GM23338 (cell line): Measurements from ENCODE around the gene TBP. TPM values are rescaled to one million over a fixed set of nuclear protein-coding genes. Genes with fewer than 3 reads are reported as not detected.

Experiments
- ATAC-seq: fragments of 200-7000 bp; cut with Tn5 transposase; 3 replicates; pipeline ENCODE4 v1.9.1; 2020
- DNase-seq: peaks from one replicate; pipeline ENCODE4 v3.0.0-alpha.2; 2015; ENCODE audit warnings: low spot score
- H2AFZ ChIP-seq: fragments of 200-600 bp; sonication (generic); 2 replicates; pipeline ENCODE4 v1.8.0; 2016; ENCODE audit warnings: antibody characterized with exemption, mild to moderate bottlenecking, moderate library complexity
- H3F3A ChIP-seq: fragments of 200-600 bp; sonication (generic); replicated peaks from 2 replicates; pipeline ENCODE4 v1.8.0; 2017; ENCODE audit warnings: antibody characterized with exemption, mixed run types, low read depth
- H3K27ac ChIP-seq: fragments of 200-600 bp; sonication (generic); 2 replicates; pipeline ENCODE4 v1.6.1; 2016; ENCODE audit warnings: low read depth
- H3K27me3 ChIP-seq: fragments of 200-600 bp; sonication (generic); 2 replicates; pipeline ENCODE4 v1.8.0; 2016; ENCODE audit warnings: mild to moderate bottlenecking, mixed run types, moderate library complexity; ENCODE audit not compliant: insufficient read depth
- H3K36me3 ChIP-seq: fragments of 200-600 bp; sonication (generic); 2 replicates; pipeline ENCODE4 v1.8.0; 2016; ENCODE audit warnings: mild to moderate bottlenecking; ENCODE audit not compliant: insufficient read depth
- H3K4me1 ChIP-seq: fragments of 200-600 bp; sonication (generic); 2 replicates; pipeline ENCODE4 v1.8.0; 2016; ENCODE audit warnings: mild to moderate bottlenecking, moderate library complexity; ENCODE audit not compliant: insufficient read depth
- H3K4me2 ChIP-seq: fragments of 200-600 bp; sonication (generic); 2 replicates; pipeline ENCODE4 v1.7.1; 2017; ENCODE audit warnings: mixed run types
- H3K4me3 ChIP-seq: fragments of 200-600 bp; sonication (generic); 2 replicates; pipeline ENCODE4 v1.6.1; 2016; ENCODE audit warnings: mixed run types
- H3K79me2 ChIP-seq: fragments of 200-600 bp; sonication (generic); replicated peaks from 2 replicates; pipeline ENCODE4 v1.8.0; 2017; ENCODE audit warnings: mild to moderate bottlenecking; ENCODE audit not compliant: insufficient read depth
- H3K9me2 ChIP-seq: fragments of 200-600 bp; sonication (generic); 2 replicates; pipeline ENCODE4 v1.8.0; 2017; ENCODE audit not compliant: insufficient read depth
- H4K20me1 ChIP-seq: fragments of 200-600 bp; sonication (generic); replicated peaks from 2 replicates; pipeline ENCODE4 v1.8.0; 2017; ENCODE audit warnings: mild to moderate bottlenecking; ENCODE audit not compliant: insufficient read depth
- H3K27ac Mint-ChIP-seq: 2 replicates; pipeline ENCODE4 v1.8.0; 2020; ENCODE audit warnings: inconsistent platforms, mild to moderate bottlenecking, moderate library complexity, mixed read lengths
- H3K27me3 Mint-ChIP-seq: 3 replicates; pipeline ENCODE4 v1.8.0; 2022; ENCODE audit warnings: low read depth, mild to moderate bottlenecking, moderate library complexity, mixed read lengths, inconsistent platforms; ENCODE audit not compliant: insufficient read depth, poor library complexity
- H3K36me3 Mint-ChIP-seq: 3 replicates; pipeline ENCODE4 v1.8.0; 2021; ENCODE audit warnings: low read depth, mild to moderate bottlenecking, inconsistent platforms, moderate library complexity, mixed read lengths
- H3K4me1 Mint-ChIP-seq: 3 replicates; pipeline ENCODE4 v1.8.0; 2020; ENCODE audit warnings: mild to moderate bottlenecking, inconsistent platforms, mixed read lengths
- H3K4me3 Mint-ChIP-seq: 3 replicates; pipeline ENCODE4 v1.8.0; 2021; ENCODE audit warnings: moderate library complexity, mild to moderate bottlenecking, inconsistent platforms, mixed read lengths
- H3K9me3 Mint-ChIP-seq: 3 replicates; pipeline ENCODE4 v1.8.0; 2020; ENCODE audit warnings: moderate library complexity, mild to moderate bottlenecking, inconsistent platforms, mixed read lengths
- EZH2phosphoT487 ChIP-seq: fragments of 200-600 bp; sonication (generic); IDR thresholded peaks from one replicate; pipeline ENCODE4 v1.8.1; 2018; ENCODE audit warnings: antibody characterized with exemption; ENCODE audit not compliant: unreplicated experiment
- JUNB ChIP-seq: IDR thresholded peaks from one replicate; pipeline ENCODE4 v1.6.1; 2016; ENCODE audit warnings: antibody characterized with exemption; ENCODE audit not compliant: unreplicated experiment
- POLR2AphosphoS5 ChIP-seq: IDR thresholded peaks from 2 replicates; pipeline ENCODE4 v1.6.1; 2016; ENCODE audit warnings: antibody characterized with exemption, low read depth
- ZNF114 ChIP-seq: fragments of 250-450 bp; sonication (Bioruptor Pico); IDR thresholded peaks from 2 replicates; pipeline ENCODE4 v1.5.0; 2020; ENCODE audit warnings: mild to moderate bottlenecking, moderate library complexity
- ZNF331 ChIP-seq: fragments of 250-450 bp; sonication (Bioruptor Pico); IDR thresholded peaks from 2 replicates; pipeline ENCODE4 v1.5.0; 2020; ENCODE audit warnings: low read depth, mild to moderate bottlenecking, moderate library complexity
- polyA plus RNA-seq: library from polyadenylated mRNA; unstranded; fragments of >200 nt; fragmentation: Nextera tagmentation; extraction: Ambion mirVana; gene quantifications from 2 replicates; pipeline ENCODE4 v1.2.1, GENCODE V29; 2016
- total RNA-seq: library from RNA; depleted of rRNA; stranded (reverse); fragments of >200 nt; shearing (Covaris generic); gene quantifications from 2 replicates; pipeline ENCODE4 v1.2.3, GENCODE V29; 2014
- TF ChIP-seq, protein P1 (sequence below): fragments of 250-450 bp; sonication (Bioruptor Pico); IDR thresholded peaks from 2 replicates; pipeline ENCODE4 v1.5.0; 2020; ENCODE audit warnings: mild to moderate bottlenecking, moderate library complexity
- TF ChIP-seq, protein P2 (sequence below): IDR thresholded peaks from one replicate; pipeline ENCODE4 v1.6.1; 2018; ENCODE audit warnings: antibody characterized with exemption; ENCODE audit not compliant: unreplicated experiment

Gene TBP
- total and polyA plus RNA-seq, 2 experiments from 2014 or later, result 30.3 to 36.5 TPM

DNA sequence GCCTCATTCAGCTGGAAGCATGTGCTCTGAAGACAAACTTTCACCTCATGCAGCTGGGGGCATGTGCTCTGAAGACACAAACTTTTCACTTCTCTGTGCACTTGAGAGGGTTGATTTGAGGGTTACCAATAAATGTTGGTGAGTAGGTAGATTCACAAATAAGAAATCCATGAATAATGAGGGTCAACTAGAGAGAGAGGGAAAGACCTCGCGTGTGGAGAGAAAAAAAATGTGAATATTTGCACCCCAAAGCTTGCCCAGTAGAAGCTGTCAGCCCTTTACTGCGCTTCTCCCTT is 44.5 kb upstream of the TBP start (continued):
- TF ChIP-seq, protein P1, sequence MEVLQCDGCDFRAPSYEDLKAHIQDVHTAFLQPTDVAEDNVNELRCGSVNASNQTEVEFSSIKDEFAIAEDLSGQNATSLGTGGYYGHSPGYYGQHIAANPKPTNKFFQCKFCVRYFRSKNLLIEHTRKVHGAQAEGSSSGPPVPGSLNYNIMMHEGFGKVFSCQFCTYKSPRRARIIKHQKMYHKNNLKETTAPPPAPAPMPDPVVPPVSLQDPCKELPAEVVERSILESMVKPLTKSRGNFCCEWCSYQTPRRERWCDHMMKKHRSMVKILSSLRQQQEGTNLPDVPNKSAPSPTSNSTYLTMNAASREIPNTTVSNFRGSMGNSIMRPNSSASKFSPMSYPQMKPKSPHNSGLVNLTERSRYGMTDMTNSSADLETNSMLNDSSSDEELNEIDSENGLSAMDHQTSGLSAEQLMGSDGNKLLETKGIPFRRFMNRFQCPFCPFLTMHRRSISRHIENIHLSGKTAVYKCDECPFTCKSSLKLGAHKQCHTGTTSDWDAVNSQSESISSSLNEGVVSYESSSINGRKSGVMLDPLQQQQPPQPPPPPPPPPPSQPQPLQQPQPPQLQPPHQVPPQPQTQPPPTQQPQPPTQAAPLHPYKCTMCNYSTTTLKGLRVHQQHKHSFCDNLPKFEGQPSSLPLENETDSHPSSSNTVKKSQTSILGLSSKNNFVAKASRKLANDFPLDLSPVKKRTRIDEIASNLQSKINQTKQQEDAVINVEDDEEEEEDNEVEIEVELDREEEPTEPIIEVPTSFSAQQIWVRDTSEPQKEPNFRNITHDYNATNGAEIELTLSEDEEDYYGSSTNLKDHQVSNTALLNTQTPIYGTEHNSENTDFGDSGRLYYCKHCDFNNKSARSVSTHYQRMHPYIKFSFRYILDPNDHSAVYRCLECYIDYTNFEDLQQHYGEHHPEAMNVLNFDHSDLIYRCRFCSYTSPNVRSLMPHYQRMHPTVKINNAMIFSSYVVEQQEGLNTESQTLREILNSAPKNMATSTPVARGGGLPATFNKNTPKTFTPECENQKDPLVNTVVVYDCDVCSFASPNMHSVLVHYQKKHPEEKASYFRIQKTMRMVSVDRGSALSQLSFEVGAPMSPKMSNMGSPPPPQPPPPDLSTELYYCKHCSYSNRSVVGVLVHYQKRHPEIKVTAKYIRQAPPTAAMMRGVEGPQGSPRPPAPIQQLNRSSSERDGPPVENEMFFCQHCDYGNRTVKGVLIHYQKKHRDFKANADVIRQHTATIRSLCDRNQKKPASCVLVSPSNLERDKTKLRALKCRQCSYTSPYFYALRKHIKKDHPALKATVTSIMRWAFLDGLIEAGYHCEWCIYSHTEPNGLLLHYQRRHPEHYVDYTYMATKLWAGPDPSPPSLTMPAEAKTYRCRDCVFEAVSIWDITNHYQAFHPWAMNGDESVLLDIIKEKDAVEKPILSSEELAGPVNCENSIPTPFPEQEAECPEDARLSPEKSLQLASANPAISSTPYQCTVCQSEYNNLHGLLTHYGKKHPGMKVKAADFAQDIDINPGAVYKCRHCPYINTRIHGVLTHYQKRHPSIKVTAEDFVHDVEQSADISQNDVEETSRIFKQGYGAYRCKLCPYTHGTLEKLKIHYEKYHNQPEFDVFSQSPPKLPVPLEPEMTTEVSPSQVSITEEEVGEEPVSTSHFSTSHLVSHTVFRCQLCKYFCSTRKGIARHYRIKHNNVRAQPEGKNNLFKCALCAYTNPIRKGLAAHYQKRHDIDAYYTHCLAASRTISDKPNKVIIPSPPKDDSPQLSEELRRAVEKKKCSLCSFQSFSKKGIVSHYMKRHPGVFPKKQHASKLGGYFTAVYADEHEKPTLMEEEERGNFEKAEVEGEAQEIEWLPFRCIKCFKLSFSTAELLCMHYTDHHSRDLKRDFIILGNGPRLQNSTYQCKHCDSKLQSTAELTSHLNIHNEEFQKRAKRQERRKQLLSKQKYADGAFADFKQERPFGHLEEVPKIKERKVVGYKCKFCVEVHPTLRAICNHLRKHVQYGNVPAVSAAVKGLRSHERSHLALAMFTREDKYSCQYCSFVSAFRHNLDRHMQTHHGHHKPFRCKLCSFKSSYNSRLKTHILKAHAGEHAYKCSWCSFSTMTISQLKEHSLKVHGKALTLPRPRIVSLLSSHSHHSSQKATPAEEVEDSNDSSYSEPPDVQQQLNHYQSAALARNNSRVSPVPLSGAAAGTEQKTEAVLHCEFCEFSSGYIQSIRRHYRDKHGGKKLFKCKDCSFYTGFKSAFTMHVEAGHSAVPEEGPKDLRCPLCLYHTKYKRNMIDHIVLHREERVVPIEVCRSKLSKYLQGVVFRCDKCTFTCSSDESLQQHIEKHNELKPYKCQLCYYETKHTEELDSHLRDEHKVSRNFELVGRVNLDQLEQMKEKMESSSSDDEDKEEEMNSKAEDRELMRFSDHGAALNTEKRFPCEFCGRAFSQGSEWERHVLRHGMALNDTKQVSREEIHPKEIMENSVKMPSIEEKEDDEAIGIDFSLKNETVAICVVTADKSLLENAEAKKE (CRISPR knock-in tag), result no peak
- no peak for TF ChIP-seq ZNF331
- TF ChIP-seq POLR2AphosphoS5, result no peak
- TF ChIP-seq EZH2phosphoT487, result no peak
- TF ChIP-seq JUNB, result no peak

DNA sequence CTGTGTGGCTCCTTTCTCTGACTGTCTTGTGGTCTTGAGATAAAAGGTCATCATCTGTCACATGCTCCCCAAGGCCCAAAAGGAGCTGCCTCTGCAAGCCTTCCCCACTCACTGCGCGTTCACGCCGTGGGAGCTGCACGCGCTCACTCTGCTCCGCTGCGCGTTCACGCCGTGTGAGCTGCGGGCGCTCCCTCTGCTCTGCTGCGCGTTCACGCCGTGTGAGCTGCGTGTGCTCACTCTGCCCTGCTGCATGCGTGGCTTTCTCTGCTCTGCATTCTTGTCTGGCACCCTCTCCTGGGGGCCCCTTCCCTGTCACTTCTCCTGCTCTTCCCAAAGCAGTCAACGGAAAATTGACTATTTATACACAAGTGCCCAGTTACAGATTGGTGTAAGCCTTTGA is 43.5 kb upstream of the TBP start:
- Mint-ChIP-seq H3K9me3 (no peaks in the 10 kb centered on the region; the same call in 2 of the 3 replicates), H3K4me1 (no peaks in the 10 kb centered on the region), H3K27me3 (peaks cover 5% of the 10 kb centered on the region), H3K27ac (no peak overlapping the region), H3K4me3 (no peak overlapping the region), H3K36me3 (0 out of 3 replicates have a peak, but pooled peaks cover 3% of the 10 kb centered on the region)
- Histone ChIP-seq H3K36me3 (no peaks in the 10 kb centered on the region), H3K4me1 (no peaks in the 10 kb centered on the region), H3F3A (no peaks in the 10 kb centered on the region), H3K79me2 (no peaks in the 10 kb centered on the region), H3K27ac (no peak overlapping the region), H3K4me2 (no peak overlapping the region), H3K9me2 (no peaks in the 10 kb centered on the region), H4K20me1 (no peaks in the 10 kb centered on the region), H2AFZ (no peak overlapping the region), H3K27me3 (peaks cover 5% of the 10 kb centered on the region; the same call in 1 of the 2 replicates), H3K4me3 (no peak overlapping the region)
- ATAC-seq (no peak), DNase-seq (no peak)
- TF ChIP-seq EZH2phosphoT487 (no peak), ZNF114 (CRISPR knock-in tag) (no peak)
- TF ChIP-seq, protein P2, sequence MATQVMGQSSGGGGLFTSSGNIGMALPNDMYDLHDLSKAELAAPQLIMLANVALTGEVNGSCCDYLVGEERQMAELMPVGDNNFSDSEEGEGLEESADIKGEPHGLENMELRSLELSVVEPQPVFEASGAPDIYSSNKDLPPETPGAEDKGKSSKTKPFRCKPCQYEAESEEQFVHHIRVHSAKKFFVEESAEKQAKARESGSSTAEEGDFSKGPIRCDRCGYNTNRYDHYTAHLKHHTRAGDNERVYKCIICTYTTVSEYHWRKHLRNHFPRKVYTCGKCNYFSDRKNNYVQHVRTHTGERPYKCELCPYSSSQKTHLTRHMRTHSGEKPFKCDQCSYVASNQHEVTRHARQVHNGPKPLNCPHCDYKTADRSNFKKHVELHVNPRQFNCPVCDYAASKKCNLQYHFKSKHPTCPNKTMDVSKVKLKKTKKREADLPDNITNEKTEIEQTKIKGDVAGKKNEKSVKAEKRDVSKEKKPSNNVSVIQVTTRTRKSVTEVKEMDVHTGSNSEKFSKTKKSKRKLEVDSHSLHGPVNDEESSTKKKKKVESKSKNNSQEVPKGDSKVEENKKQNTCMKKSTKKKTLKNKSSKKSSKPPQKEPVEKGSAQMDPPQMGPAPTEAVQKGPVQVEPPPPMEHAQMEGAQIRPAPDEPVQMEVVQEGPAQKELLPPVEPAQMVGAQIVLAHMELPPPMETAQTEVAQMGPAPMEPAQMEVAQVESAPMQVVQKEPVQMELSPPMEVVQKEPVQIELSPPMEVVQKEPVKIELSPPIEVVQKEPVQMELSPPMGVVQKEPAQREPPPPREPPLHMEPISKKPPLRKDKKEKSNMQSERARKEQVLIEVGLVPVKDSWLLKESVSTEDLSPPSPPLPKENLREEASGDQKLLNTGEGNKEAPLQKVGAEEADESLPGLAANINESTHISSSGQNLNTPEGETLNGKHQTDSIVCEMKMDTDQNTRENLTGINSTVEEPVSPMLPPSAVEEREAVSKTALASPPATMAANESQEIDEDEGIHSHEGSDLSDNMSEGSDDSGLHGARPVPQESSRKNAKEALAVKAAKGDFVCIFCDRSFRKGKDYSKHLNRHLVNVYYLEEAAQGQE, result no peak
